Measurements from ENCODE around the gene CFB. TPM values are rescaled to one million over a fixed set of nuclear protein-coding genes. Genes with fewer than 3 reads are reported as not detected.
"Not testable (repeated sequence)": the region's sequence is repeated elsewhere in the genome, so short reads cannot be mapped to it uniquely, and the experiment has no call there.

The CFB gene
- total and polyA plus RNA-seq, 2 experiments from 2014 or later, result 0.66 to 1.3 TPM

GRCh38 chr6:31908791-31909190, 37.1 kb upstream of the CFB start:
- TF ChIP-seq CTCF (IDR thresholded peaks at IDR 0.05; ENCODE audit: low read depth, low read length), result no peak

GRCh38 chr6:31909298-31909697, 36.6 kb upstream of the CFB start:
- H3K4me1 ChIP-seq (ENCODE audit: low read depth); H3K36me3 ChIP-seq; H3K27ac ChIP-seq; H3K4me3 ChIP-seq; H3K9me3 ChIP-seq (ENCODE audit: low read depth); DNase-seq (ENCODE audit: low read depth in 1 of 2, low spot score in 1 of 2); H3K27me3 ChIP-seq: not testable (repeated sequence)

More at GRCh38 chr6:31908791-31909190, 37.1 kb upstream of the CFB start:
- Histone ChIP-seq H3K27ac (no peak overlapping the region), H3K4me3 (no peak overlapping the region), H3K9me3 (ENCODE audit: low read depth) (no peaks in the 10 kb centered on the region), H3K4me1 (ENCODE audit: low read depth) (no peaks in the 10 kb centered on the region), H3K27me3 (no peaks in the 10 kb centered on the region), H3K36me3 (no peaks in the 10 kb centered on the region)
- peak in 1 of 2 donors; percentile 59 for DNase-seq (ENCODE audit: low read depth in 1 of 2, low spot score in 1 of 2)

GRCh38 chr6:31911826-31912585, 33.9 kb upstream of the CFB start:
- Histone ChIP-seq H3K27me3 (no peaks in the 10 kb centered on the region), H3K27ac (no peak overlapping the region), H3K36me3 (no peaks in the 10 kb centered on the region), H3K4me1 (ENCODE audit: low read depth) (no peaks in the 10 kb centered on the region), H3K4me3 (no peak overlapping the region), H3K9me3 (ENCODE audit: low read depth) (no peaks in the 10 kb centered on the region)
- no peak for TF ChIP-seq CTCF (IDR thresholded peaks at IDR 0.05; ENCODE audit: low read depth, low read length)
- DNase-seq (ENCODE audit: low read depth in 1 of 2, low spot score in 1 of 2), result no peak

- no peak for TF ChIP-seq CTCF (IDR thresholded peaks at IDR 0.05; ENCODE audit: low read depth, low read length)
- H3K36me3 ChIP-seq, result no peaks in the 10 kb centered on the region
Observed at GRCh38 chr6:31915351-31915750, 30.5 kb upstream of the CFB start.

GRCh38 chr6:31915756-31916155, 30.1 kb upstream of the CFB start:
- Histone ChIP-seq H3K9me3 (ENCODE audit: low read depth) (no peaks in the 10 kb centered on the region), H3K27me3 (no peaks in the 10 kb centered on the region), H3K4me1 (ENCODE audit: low read depth) (no peaks in the 10 kb centered on the region), H3K4me3 (no peak overlapping the region), H3K27ac (no peak overlapping the region), H3K36me3 (no peaks in the 10 kb centered on the region)
- TF ChIP-seq CTCF (IDR thresholded peaks at IDR 0.05; ENCODE audit: low read depth, low read length), result no peak
- DNase-seq (ENCODE audit: low read depth in 1 of 2, low spot score in 1 of 2), result no peak

More at GRCh38 chr6:31915351-31915750, 30.5 kb upstream of the CFB start:
- no peaks in the 10 kb centered on the region for H3K9me3 ChIP-seq (ENCODE audit: low read depth)
- H3K27ac ChIP-seq, result no peak overlapping the region
- DNase-seq (ENCODE audit: low read depth in 1 of 2, low spot score in 1 of 2), result no peak
- no peaks in the 10 kb centered on the region for H3K27me3 ChIP-seq
- no peak overlapping the region for H3K4me3 ChIP-seq
- no peaks in the 10 kb centered on the region for H3K4me1 ChIP-seq (ENCODE audit: low read depth)

- no peak overlapping the region for H3K4me3 ChIP-seq
- H3K27me3 ChIP-seq, result no peaks in the 10 kb centered on the region
- H3K4me1 ChIP-seq (ENCODE audit: low read depth), result no peaks in the 10 kb centered on the region
- H3K27ac ChIP-seq, result no peak overlapping the region
- DNase-seq (ENCODE audit: low read depth in 1 of 2, low spot score in 1 of 2), result peak in 1 of 2 donors; percentile 57
- no peak for TF ChIP-seq CTCF (IDR thresholded peaks at IDR 0.05; ENCODE audit: low read depth, low read length)
- H3K9me3 ChIP-seq (ENCODE audit: low read depth), result no peaks in the 10 kb centered on the region
- no peaks in the 10 kb centered on the region for H3K36me3 ChIP-seq
Observed at GRCh38 chr6:31918069-31918720, 27.7 kb upstream of the CFB start.
